ENCODE measurements around the gene HIRA. TPM values are rescaled to one million over a fixed set of nuclear protein-coding genes. Genes with fewer than 3 reads are reported as not detected.

HIRA gene
- polyA plus RNA-seq, 2 donors, result 4.5 to 11.5 TPM

DNA sequence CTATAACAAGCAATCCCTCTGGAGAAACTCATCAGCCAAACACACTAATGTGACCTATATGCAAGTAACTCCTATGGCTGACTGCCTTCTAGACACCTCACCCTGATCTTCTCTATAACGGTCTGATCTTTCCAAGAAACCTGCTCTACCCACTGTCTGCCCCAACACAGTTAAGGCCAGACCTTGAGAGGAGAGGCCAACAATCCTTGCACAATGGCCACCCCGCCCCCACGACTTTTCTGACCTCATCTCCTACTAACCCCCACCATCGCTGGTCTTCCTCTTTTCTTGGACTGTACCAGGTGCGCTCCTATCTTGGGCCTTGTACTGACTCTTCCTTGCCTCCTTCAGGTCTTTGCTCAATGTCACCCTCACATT lies 12.5 kb downstream of the HIRA start:
- no peaks in the 10 kb centered on the region for H3K27me3 ChIP-seq (ENCODE audit: control insufficient read depth in 1 of 2, insufficient read depth in 2 of 2, low read length in 2 of 2)
- H3K4me3 ChIP-seq (ENCODE audit: low read depth in 1 of 2, low read length in 2 of 2), result no peak overlapping the region
- peaks cover 0 to 8% of the 10 kb centered on the region in 2 donors for H3K4me1 ChIP-seq (ENCODE audit: control insufficient read depth in 2 of 2, insufficient read depth in 2 of 2, low read length in 1 of 2)
- H3K27ac ChIP-seq (ENCODE audit: low read depth in 2 of 2, low read length in 1 of 2), result no peak overlapping the region
- 78 to 79% methylated on average over 5 of the region's 5 CpGs for WGBS, 2 donors
- no peaks in the 10 kb centered on the region for H3K36me3 ChIP-seq (ENCODE audit: control insufficient read depth in 2 of 2, insufficient read depth in 2 of 2, low read length in 1 of 2)
- H3K9me3 ChIP-seq (ENCODE audit: control insufficient read depth in 2 of 2, insufficient read depth in 1 of 2, low read depth in 1 of 2, low read length in 1 of 2), result no peaks in the 10 kb centered on the region

DNA sequence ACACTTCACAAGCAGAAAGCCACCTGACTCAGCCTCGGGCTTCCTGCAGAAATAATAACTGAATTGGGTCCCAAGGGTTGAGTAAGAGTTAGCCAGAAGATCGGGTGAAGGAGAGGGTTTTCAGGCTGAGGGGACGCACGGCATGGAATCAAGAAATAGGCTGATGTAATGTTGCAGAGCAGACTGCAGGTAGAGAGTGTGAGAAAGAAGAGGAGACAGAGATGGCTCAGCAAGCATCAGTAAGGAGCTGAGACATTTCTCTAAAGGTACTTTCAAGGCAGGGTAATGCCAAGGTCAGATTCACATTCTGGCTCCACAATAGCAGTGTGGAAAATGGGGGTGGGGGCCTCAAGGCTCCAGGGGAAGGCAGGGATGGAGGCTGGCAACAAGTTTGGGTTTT lies 18.6 kb downstream of the HIRA start:
- Histone ChIP-seq H3K4me3 (ENCODE audit: low read depth in 1 of 2, low read length in 2 of 2) (no peak overlapping the region), H3K9me3 (ENCODE audit: control insufficient read depth in 2 of 2, insufficient read depth in 1 of 2, low read depth in 1 of 2, low read length in 1 of 2) (no peaks in the 10 kb centered on the region), H3K27ac (ENCODE audit: low read depth in 2 of 2, low read length in 1 of 2) (no peak overlapping the region), H3K4me1 (ENCODE audit: control insufficient read depth in 2 of 2, insufficient read depth in 2 of 2, low read length in 1 of 2) (peaks cover 0 to 3% of the 10 kb centered on the region in 2 donors), H3K27me3 (ENCODE audit: control insufficient read depth in 1 of 2, insufficient read depth in 2 of 2, low read length in 2 of 2) (no peaks in the 10 kb centered on the region), H3K36me3 (ENCODE audit: control insufficient read depth in 2 of 2, insufficient read depth in 2 of 2, low read length in 1 of 2) (peaks cover 0 to 6% of the 10 kb centered on the region in 2 donors)
- WGBS, 2 donors, result 88 to 92% methylated on average over 4 of the region's 4 CpGs

- Histone ChIP-seq H3K36me3 (ENCODE audit: control insufficient read depth in 2 of 2, insufficient read depth in 2 of 2, low read length in 1 of 2) (peaks cover 0 to 10% of the 10 kb centered on the region in 2 donors), H3K27me3 (ENCODE audit: control insufficient read depth in 1 of 2, insufficient read depth in 2 of 2, low read length in 2 of 2) (no peaks in the 10 kb centered on the region), H3K9me3 (ENCODE audit: control insufficient read depth in 2 of 2, insufficient read depth in 1 of 2, low read depth in 1 of 2, low read length in 1 of 2) (no peaks in the 10 kb centered on the region), H3K4me3 (ENCODE audit: low read depth in 1 of 2, low read length in 2 of 2) (no peak overlapping the region), H3K27ac (ENCODE audit: low read depth in 2 of 2, low read length in 1 of 2) (no peak overlapping the region), H3K4me1 (ENCODE audit: control insufficient read depth in 2 of 2, insufficient read depth in 2 of 2, low read length in 1 of 2) (peaks cover 0 to 3% of the 10 kb centered on the region in 2 donors)
- 84 to 93% methylated on average over 4 of the region's 4 CpGs for WGBS, 2 donors
These were observed 19.1 kb downstream of the HIRA start for GRCh38 chr22:19412478-19412877.

DNA sequence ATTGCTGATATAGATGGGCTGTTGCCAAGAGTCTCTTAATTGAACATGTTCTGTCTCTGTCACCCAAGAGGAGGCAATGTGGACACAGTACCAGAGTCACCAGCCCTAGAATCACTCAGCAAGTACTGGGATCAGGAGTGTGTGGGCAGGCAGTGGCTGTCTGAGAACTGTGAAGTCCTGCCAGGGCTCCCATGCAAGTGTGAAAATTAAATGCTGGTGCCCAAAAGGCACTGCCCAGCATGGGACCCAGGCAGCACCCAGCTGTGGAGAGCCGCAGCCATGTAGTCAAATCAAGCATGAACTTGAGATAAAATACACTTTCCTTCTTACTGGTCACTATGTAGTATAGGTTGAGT lies 19.9 kb downstream of the HIRA start:
- Histone ChIP-seq H3K4me1 (ENCODE audit: control insufficient read depth in 2 of 2, insufficient read depth in 2 of 2, low read length in 1 of 2) (peaks cover 0 to 3% of the 10 kb centered on the region in 2 donors), H3K27me3 (ENCODE audit: control insufficient read depth in 1 of 2, insufficient read depth in 2 of 2, low read length in 2 of 2) (no peaks in the 10 kb centered on the region), H3K4me3 (ENCODE audit: low read depth in 1 of 2, low read length in 2 of 2) (no peak overlapping the region), H3K9me3 (ENCODE audit: control insufficient read depth in 2 of 2, insufficient read depth in 1 of 2, low read depth in 1 of 2, low read length in 1 of 2) (no peaks in the 10 kb centered on the region), H3K36me3 (ENCODE audit: control insufficient read depth in 2 of 2, insufficient read depth in 2 of 2, low read length in 1 of 2) (peaks cover 3 to 10% of the 10 kb centered on the region in 2 donors), H3K27ac (ENCODE audit: low read depth in 2 of 2, low read length in 1 of 2) (no peak overlapping the region)
- WGBS, 2 donors, result 96 to 100% methylated on average over 1 of the region's 1 CpG

DNA sequence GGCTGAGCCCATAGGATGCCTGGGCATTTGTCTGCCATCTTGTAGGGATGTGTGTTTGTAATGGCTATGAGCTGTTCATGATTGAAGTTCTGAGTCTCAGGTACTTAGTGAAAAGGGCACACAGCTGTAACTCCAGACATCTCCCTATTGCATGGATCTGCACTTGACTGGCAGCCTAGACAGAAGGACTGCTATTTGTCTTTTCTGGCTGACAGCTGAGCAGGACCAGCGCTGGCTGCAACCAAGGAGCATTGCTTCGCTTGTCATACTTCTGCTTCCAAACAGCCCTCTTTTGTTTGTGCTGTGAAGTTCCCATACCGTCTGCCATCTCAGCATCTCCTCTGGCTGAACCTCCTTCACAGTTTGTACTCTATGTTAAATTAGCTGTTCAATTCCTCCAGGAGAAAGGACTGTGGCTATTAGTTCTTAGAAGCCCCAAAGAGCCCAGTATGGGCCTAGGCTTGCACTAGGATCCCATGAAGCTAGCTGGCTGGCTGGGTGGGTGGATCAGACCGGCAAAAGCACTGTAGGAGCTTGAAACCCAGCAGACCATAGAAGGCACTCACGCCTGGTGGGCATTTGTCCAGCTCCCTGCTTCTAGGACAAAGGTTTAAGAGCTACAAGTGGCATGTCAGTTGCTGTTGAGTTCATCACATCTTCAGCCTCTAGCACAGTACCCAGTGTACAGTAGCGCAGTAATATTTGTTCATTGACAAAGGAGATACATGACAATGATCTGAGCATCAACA lies 20.4 kb downstream of the HIRA start:
- no peak overlapping the region for H3K4me3 ChIP-seq (ENCODE audit: low read depth in 1 of 2, low read length in 2 of 2)
- H3K27ac ChIP-seq (ENCODE audit: low read depth in 2 of 2, low read length in 1 of 2), result no peak overlapping the region
- H3K36me3 ChIP-seq (ENCODE audit: control insufficient read depth in 2 of 2, insufficient read depth in 2 of 2, low read length in 1 of 2), result peaks cover 7 to 13% of the 10 kb centered on the region in 2 donors
- no peaks in the 10 kb centered on the region for H3K27me3 ChIP-seq (ENCODE audit: control insufficient read depth in 1 of 2, insufficient read depth in 2 of 2, low read length in 2 of 2)
- peaks cover 0 to 3% of the 10 kb centered on the region in 2 donors for H3K4me1 ChIP-seq (ENCODE audit: control insufficient read depth in 2 of 2, insufficient read depth in 2 of 2, low read length in 1 of 2)
- 93 to 94% methylated on average over 6 of the region's 6 CpGs for WGBS, 2 donors
- no peaks in the 10 kb centered on the region for H3K9me3 ChIP-seq (ENCODE audit: control insufficient read depth in 2 of 2, insufficient read depth in 1 of 2, low read depth in 1 of 2, low read length in 1 of 2)

- no peaks in the 10 kb centered on the region for H3K27me3 ChIP-seq (ENCODE audit: control insufficient read depth in 1 of 2, insufficient read depth in 2 of 2, low read length in 2 of 2)
- no peak overlapping the region for H3K4me3 ChIP-seq (ENCODE audit: low read depth in 1 of 2, low read length in 2 of 2)
- WGBS, 2 donors, result 75 to 86% methylated on average over 16 of the region's 16 CpGs
- no peaks in the 10 kb centered on the region for H3K4me1 ChIP-seq (ENCODE audit: control insufficient read depth in 2 of 2, insufficient read depth in 2 of 2, low read length in 1 of 2)
- no peaks in the 10 kb centered on the region for H3K9me3 ChIP-seq (ENCODE audit: control insufficient read depth in 2 of 2, insufficient read depth in 1 of 2, low read depth in 1 of 2, low read length in 1 of 2)
- H3K36me3 ChIP-seq (ENCODE audit: control insufficient read depth in 2 of 2, insufficient read depth in 2 of 2, low read length in 1 of 2), result peaks cover 7 to 24% of the 10 kb centered on the region in 2 donors
- no peak overlapping the region for H3K27ac ChIP-seq (ENCODE audit: low read depth in 2 of 2, low read length in 1 of 2)
These were observed 23.6 kb downstream of the HIRA start for GRCh38 chr22:19407649-19408606.

- peaks cover 7 to 24% of the 10 kb centered on the region in 2 donors for H3K36me3 ChIP-seq (ENCODE audit: control insufficient read depth in 2 of 2, insufficient read depth in 2 of 2, low read length in 1 of 2)
- no peak overlapping the region for H3K27ac ChIP-seq (ENCODE audit: low read depth in 2 of 2, low read length in 1 of 2)
- no peaks in the 10 kb centered on the region for H3K27me3 ChIP-seq (ENCODE audit: control insufficient read depth in 1 of 2, insufficient read depth in 2 of 2, low read length in 2 of 2)
- no peaks in the 10 kb centered on the region for H3K4me1 ChIP-seq (ENCODE audit: control insufficient read depth in 2 of 2, insufficient read depth in 2 of 2, low read length in 1 of 2)
- 95 to 99% methylated on average over 4 of the region's 4 CpGs for WGBS, 2 donors
- no peaks in the 10 kb centered on the region for H3K9me3 ChIP-seq (ENCODE audit: control insufficient read depth in 2 of 2, insufficient read depth in 1 of 2, low read depth in 1 of 2, low read length in 1 of 2)
- H3K4me3 ChIP-seq (ENCODE audit: low read depth in 1 of 2, low read length in 2 of 2), result no peak overlapping the region
These were observed 24.7 kb downstream of the HIRA start for GRCh38 chr22:19406846-19407245.

- no peak overlapping the region for H3K27ac ChIP-seq (ENCODE audit: low read depth in 2 of 2, low read length in 1 of 2)
- H3K4me3 ChIP-seq (ENCODE audit: low read depth in 1 of 2, low read length in 2 of 2), result no peak overlapping the region
- WGBS, 2 donors, result 85 to 89% methylated on average over 3 of the region's 3 CpGs
- H3K36me3 ChIP-seq (ENCODE audit: control insufficient read depth in 2 of 2, insufficient read depth in 2 of 2, low read length in 1 of 2), result peaks cover 9 to 24% of the 10 kb centered on the region in 2 donors
- no peaks in the 10 kb centered on the region for H3K9me3 ChIP-seq (ENCODE audit: control insufficient read depth in 2 of 2, insufficient read depth in 1 of 2, low read depth in 1 of 2, low read length in 1 of 2)
- H3K4me1 ChIP-seq (ENCODE audit: control insufficient read depth in 2 of 2, insufficient read depth in 2 of 2, low read length in 1 of 2), result no peaks in the 10 kb centered on the region
- H3K27me3 ChIP-seq (ENCODE audit: control insufficient read depth in 1 of 2, insufficient read depth in 2 of 2, low read length in 2 of 2), result no peaks in the 10 kb centered on the region
These were observed 25.2 kb downstream of the HIRA start for GRCh38 chr22:19406281-19406811.

DNA sequence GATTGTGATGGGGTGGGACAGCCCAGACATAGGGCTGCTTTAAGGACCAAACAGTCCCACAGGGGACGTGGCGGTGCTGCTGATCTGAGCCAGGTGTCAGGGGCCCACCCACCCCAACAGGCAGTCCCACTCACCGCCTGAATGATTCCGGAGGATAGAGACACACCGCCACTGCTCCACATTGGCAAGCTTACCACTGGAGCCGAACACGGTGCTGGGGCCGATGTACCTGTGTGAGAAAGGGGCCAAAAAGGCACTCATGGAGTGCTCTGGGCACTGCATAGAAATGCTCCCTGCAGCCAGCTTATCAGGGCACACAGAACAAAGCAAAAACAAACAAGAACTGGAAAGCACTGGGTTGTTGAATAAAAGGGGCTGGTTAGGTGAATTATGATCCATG lies 25.9 kb downstream of the HIRA start:
- 91 to 96% methylated on average over 8 of the region's 8 CpGs for WGBS, 2 donors
- H3K27ac ChIP-seq (ENCODE audit: low read depth in 2 of 2, low read length in 1 of 2), result no peak overlapping the region
- no peaks in the 10 kb centered on the region for H3K27me3 ChIP-seq (ENCODE audit: control insufficient read depth in 1 of 2, insufficient read depth in 2 of 2, low read length in 2 of 2)
- H3K9me3 ChIP-seq (ENCODE audit: control insufficient read depth in 2 of 2, insufficient read depth in 1 of 2, low read depth in 1 of 2, low read length in 1 of 2), result no peaks in the 10 kb centered on the region
- H3K4me1 ChIP-seq (ENCODE audit: control insufficient read depth in 2 of 2, insufficient read depth in 2 of 2, low read length in 1 of 2), result no peaks in the 10 kb centered on the region
- H3K36me3 ChIP-seq (ENCODE audit: control insufficient read depth in 2 of 2, insufficient read depth in 2 of 2, low read length in 1 of 2), result peaks cover 9 to 30% of the 10 kb centered on the region in 2 donors
- no peak overlapping the region for H3K4me3 ChIP-seq (ENCODE audit: low read depth in 1 of 2, low read length in 2 of 2)
